Hypothalamus (tissue), 51 donors: ENCODE data around the gene CEP152.

Experiments used
- DNase-seq, 51 donors: peaks; one replicate each; lab custom pipeline; 2025; lab: John Stamatoyannopoulos, UW

CEP152 gene

DNA sequence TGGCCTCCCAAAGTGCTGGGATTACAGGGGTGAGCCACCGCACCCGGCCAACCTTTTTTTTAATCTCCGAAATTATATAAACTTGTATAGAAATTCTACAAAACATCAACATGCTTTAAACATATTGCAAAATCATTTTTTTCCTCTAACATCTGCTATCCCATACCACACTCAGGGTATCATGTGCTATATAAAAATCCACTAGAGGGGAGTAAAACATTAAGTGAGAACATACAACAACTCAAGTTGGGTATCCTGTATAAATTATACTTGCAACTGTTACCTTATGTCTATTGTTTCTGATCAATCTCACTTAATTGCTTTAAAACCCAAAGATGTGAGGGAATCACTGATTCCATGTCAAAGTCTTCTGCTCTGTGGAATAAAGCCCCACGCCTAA is 93.4 kb downstream of the CEP152 start:
- DNase-seq: no peak

- DNase-seq: no peak
These were observed 98.3 kb downstream of the CEP152 start for GRCh38 chr15:48712546-48712945.

DNA sequence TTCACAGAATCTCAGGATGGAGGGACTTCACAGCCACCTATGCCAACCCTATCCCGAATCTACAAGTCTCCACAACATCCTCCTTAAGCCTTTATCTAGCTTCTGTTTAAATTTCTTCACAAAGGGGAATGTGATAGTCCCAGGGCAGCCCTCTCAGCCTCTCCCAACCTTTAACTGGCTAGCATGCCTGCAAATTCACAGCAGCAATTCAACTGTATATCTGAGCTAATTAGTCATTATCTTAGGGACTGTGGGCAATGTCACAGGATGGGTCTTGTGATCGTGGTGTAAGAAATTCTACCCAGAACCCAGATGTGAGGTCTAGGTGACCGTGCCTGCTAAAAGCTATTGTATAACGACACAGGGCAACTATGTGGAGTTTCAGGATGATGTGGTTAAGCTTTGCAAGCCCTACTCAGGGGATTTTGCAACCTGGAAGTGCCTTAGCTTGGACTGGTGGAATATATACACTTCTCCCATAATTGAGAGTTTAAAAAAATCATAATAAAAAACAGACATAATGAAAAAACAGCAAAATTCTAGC is 99.8 kb downstream of the CEP152 start:
- DNase-seq: no peak

GRCh38 chr15:48708641-48709040 is 102.2 kb downstream of the CEP152 start:
- DNase-seq: no peak

- no peak for DNase-seq
These were observed 105.5 kb downstream of the CEP152 start for GRCh38 chr15:48705381-48705780.

GRCh38 chr15:48703544-48703943 is 107.3 kb downstream of the CEP152 start:
- DNase-seq: no peak

- DNase-seq: no peak
These were observed 108.2 kb downstream of the CEP152 start for GRCh38 chr15:48702569-48703236.

- DNase-seq: no peak
These were observed 114.1 kb downstream of the CEP152 start for GRCh38 chr15:48696627-48697312.

DNA sequence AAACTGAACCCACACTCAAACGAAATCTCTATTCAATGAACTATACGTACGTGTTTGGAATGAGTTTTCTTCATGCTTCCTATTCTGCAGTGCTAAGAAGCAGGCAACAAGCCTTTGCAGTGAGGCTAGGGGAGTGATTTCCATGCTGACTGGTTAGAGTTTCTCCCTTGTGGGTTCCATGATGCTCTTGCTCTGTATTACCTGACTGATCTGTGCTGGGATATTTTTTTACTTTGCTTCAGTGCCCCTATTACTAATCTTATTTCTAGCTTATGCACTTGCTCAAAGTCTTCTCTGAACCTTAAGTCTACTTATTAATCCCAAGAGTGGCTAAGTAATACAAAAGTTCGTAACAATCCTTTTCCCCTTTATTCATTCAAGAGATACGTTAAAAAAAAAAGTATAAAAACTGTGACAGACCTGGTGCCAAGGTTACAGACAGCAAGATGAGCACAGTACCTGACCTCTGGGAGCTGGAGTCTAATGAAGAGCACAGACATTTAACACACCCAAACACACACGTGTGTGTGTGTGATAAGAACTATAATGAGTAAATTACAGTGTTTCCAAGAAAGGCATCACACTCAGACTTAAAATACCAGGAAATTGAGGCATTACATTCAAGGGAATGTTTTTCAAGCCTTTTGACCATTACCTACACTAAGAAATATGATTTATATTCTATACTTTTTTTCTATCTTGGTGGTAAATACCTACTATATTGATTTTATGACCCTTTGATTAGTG is 114.9 kb downstream of the CEP152 start:
- no peak for DNase-seq

DNA sequence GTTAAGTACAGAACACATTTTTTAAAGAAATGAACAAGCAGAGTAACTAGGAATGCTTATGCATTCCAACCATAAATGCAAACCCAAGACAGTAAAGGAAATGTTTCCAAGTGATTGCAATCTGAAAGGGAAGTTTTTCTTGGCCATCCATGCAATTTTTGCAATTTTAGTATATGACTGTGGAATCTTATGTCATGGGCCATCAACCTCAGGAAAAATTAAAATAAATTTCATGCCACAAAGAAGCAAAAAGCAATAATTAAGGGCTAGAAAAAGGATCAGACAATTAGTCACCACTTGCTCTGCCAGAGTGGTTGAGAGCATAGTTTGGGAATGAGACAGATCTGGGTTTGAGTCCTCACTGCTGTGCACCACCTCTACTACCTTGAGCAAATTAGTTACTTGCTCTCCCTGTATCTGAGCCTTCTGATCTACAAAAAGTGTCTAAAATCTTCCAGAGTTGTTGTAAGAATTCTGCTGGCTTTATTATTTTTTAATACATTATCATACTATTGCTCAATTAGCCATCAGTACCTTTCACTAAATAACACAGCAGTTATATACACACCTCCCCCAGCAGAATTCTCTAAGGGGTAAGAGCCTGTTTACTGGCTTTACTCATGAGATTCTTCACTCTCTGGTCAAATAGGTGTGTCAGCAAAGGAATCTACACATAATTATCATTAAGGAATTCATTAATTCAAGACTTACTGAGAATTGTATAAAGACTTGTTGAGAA is 115.6 kb downstream of the CEP152 start:
- DNase-seq: no peak

DNA sequence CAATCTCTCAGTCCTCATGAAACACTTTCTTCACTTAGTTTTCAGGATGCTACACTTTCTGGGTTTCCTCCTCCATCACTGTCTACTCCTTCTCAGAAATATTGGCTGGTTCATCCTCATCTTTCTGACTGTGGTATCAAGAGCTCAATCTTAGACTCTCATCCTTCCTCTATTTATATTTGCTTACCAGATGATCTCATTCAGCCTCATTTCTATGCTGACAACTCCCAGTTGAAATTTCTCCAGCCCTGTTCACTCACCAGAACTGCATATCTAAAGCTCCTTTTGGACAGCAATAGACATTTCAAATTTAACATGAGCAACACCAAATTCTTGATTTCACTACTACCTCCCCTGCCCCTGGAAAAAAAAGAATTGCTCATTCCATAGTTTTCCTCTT is 117.4 kb downstream of the CEP152 start:
- no peak for DNase-seq

DNA sequence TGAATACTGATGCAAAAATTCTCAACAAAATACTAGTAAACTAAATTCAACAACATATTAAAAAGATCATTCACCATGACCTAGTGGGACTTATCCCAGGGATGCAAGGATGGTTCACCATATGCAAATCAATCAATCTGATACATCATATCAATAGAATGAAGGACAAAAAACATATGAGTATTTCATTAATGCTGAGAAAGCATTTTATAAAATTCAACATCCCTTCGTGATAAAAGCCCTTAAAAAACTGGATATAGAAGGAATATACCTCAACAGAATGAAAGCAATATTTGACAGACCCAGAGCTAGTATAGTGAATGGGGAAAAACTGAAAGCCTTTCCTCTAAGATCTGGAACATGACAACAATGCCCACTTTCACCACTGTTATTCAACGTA is 122.4 kb downstream of the CEP152 start:
- no peak for DNase-seq
